Right renal pelvis (tissue), 4 donors: ENCODE data around the gene RAB6B. TPM values are rescaled to one million over a fixed set of nuclear protein-coding genes. Genes with fewer than 3 reads are reported as not detected.

Experiments
- DNase-seq, 4 donors: peaks; one replicate each; pipeline ENCODE4 v3.0.0-alpha.2; 2013; ENCODE audit warnings: low read depth in 4 of 4, low spot score in 3 of 4, missing footprints in 1 of 4
- polyA plus RNA-seq, 4 donors: library from polyadenylated mRNA; unstranded; fragments of 120-200 nt; gene quantifications; one replicate each; pipeline ENCODE4 v1.2.1, GENCODE V29; 2013; ENCODE audit not compliant: insufficient read length in 4 of 4

RAB6B gene
- 10 to 100 TPM; 14.5 to 19.4 (median 17.6) TPM for polyA plus RNA-seq

DNA sequence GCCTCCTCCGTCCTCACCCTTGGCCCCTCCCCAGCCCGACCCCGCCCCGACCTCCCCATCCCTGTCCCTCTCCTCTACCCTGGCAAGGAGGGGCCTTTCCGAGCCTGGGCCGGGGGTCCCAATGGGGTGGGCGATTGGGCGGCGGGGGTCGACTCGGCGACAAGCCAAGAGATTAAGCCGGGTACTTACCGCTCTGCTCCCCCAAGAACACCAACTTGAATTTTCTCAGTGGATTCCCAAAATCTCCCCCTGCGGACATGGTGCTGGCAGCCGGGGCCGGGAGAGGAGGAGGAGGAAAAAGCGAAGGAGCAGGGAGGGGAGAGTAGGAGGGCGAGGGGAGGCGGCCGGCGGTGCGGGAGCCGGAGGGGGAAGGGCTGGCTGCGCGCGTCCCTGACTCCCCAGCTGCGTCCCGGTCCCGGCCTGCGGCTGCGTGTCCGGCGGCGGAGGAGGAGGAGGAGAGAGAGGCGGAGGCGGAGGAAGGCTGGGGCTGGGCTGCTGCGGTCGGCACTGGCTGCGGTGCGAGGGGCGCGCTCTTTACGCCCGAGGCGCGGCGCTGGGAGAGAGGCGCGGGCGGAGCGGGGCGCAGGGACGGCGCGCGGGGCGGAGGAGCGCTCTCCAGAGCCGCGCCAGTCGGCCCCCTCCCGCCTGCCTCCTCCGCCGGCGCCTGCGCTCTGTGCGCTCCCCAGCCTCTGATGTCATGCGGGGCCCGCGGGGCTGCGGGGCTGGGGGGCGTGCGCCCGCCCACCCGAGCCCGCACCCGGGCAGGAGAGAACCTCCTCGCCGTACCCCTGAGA is at the start of gene RAB6B:
Gene RAB6B (minus strand): TSS at position 675 of the 794 bp plus-strand sequence. CDS start 416 bp downstream, at position 259.
- DNase-seq = peak in 3 of 4 donors; percentile 28 to 43 (median 43)

DNA sequence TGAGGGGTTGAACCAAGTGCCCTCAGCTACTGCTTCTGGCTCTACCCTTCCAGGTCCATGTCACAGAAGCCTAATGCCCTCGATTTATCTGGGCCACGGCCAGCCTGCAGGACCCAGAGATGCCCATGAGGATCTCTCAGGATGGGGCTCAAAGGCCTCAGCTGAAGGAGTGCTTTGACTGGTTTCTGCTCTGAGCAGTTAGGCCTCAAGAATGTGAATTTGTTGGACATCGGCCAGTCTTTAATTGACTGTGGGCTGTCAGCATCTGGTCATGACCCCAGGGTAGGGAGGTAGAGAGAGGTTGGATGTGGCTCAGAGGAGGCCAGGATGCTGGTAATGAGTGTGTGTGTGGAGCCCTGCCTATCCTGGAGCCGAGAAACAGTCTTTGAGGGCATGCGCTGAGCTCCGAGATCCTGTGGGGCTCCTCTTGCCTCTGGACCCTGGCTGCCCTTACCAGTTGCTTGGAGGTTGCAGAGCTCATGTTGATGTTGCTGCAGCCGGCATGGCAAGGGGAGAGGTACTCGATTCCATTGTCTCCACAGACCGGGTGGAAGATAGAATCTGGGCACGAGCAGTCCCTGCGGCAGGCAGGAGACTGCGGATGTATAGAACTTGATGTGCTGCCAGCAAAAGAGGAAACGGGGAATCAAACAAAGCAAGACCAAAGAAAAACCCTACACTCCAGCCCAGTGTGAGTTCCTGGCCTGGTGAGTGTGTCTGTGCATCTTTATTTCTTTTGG is 49.1 kb upstream of the RAB6B start:
- DNase-seq = no peak

DNA sequence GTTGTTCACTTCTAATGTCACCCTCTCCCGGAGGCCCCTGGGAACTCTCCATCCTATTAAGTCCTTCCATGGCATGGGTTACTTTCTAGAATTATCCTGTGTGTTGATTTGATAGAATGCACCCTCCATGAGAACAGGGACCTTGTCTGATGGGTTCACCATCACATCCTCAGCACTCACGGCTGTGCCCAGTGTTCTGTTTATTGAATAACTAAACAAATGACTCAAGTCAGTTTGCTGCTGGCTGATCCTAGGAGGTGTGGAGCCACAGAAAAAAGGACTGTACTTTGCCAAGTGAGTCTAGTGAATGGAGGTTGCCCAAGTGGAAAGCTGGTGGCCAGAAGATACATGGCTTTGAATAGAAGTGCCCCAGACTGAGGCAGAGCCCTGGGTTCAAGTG is 48.5 kb upstream of the RAB6B start:
- no peak for DNase-seq

DNA sequence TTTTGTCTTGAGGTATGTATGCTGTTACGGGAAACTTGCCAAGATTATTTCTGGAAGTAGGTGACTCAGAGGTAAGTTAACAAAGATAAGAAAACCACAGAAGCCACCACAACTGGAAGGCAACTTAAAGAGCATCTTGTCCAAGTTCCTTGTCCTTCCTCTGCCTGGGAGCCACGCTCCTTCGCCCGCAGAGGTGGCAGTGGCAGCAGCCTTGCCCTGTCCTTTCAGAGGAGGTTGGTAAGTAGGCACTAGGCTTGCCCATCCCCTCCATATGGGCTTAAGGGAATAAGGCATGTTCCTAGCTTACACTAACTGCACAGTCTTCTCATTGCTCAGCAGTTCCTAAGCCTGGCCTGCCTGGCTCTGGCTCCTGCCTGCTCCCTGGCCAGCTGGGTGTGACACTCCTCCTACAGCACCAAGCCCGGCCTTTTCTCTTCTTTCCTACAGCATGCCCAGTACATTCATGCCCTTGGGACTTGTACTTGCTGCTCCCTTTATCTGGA is 48.0 kb upstream of the RAB6B start:
- DNase-seq = no peak

DNA sequence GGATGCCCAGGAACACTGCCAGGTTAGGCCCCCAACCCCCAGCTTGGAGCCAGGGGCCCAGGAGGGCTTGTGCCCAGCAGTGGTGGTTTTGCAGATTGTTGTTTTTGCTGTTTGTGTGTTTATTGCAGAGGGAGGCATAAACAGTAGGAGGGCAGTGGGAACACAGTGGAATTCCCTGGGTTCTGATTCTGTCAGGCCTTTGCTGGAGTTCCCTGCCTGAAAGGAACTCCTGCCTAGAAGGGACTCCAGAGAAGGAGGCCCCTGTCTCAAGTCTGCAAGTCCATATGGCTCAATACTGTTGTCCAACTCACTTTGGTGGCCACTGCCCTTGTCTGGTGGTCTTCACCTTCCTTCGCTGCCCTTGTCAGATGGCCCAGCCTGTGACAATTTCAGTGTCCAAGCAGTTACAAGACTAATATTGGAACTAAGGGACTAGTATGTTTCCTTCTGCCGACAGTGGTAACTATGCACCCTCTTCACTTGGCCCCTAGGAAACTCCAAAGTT is 47.4 kb upstream of the RAB6B start:
- DNase-seq = no peak

DNA sequence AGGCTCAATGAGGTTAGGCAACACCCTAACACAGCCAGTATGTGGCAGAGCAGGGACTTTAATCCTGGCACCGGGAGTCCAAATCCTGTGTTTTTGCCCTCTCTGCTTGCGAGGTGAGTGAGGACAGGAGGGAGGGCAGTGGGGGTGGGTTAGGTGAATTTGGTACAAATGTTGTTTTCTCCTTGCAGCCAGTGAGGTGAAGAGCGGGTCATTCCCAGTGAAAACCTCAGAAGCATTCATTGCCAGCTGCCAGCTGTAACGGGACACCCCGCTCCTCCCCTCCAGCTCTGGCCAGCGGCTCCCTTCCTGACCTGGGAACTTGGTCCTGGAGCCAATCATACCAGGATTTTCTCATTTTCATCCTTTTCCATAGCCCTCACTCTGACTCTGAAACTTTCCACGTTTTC is 45.7 kb upstream of the RAB6B start:
- no peak for DNase-seq

DNA sequence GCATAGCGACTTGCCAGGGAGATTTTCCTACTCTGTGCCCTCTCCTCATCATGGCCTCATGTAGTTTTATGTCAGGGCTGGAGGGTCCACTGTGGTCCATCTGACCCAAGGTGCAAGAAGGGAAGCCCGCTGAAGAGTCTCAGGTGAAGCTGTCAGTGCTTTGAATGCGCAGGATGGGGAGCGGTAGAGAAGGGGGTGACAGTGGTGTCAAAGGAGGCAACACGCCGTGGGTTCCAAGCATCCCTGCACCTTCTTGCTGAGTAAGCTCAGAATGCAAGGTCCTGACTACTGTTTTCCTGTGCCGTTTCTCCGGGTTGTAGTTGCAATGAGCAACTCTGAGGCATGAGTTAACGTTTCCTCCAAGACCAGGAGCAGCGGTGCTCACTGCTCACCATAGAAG is 44.9 kb upstream of the RAB6B start:
- DNase-seq = no peak

DNA sequence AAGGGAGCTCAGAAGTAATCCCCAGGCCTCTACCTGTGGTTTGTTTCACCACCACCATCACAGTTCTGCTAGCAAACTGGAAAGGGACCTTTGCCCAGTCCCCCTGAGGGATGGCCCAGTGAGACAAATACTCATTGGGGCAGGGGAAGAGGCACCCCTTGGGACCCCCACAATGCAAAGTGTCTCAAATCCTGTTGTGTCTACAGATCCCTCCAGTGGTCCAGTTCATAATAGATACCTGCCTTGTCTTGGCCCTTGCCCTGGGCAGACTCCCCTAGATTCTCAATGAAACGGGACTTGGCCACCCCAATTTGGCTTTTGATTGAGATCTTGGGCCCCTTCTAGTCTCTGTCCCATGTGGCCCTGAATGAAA is 43.8 kb upstream of the RAB6B start:
- DNase-seq = no peak

DNA sequence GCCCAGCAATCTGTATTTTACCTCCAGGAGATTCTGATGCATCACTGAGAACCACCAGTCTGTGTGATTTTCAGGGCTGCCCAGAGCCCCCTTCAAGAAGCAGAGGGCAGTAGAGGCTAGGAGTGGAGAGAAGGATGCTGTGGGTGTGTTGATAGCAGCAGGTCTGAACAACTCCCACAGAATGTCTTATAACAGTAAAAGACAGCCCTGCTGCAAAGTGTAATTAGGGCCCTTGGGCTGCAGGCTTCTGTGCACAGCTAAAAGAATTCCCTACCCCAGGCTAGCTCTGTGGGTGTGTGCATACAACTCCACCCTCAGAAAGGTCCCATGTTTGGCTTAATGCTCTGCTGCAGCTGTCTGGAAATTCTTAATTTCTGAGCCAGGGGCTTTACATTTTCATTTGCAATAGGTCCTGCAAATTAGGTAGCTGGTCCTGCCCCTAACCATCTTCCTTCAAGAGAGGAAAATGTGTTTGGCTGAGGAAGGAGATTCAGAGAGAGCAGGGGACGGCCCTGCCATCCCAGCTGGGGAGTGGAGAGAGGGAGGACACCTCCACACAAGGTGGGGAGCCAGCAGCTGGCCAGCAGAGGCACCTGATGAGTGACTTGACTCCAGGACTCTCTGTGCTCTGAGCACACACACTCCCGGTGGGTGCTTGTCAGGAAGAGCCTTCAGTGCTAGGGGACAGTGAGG is 43.2 kb upstream of the RAB6B start:
- no peak for DNase-seq

DNA sequence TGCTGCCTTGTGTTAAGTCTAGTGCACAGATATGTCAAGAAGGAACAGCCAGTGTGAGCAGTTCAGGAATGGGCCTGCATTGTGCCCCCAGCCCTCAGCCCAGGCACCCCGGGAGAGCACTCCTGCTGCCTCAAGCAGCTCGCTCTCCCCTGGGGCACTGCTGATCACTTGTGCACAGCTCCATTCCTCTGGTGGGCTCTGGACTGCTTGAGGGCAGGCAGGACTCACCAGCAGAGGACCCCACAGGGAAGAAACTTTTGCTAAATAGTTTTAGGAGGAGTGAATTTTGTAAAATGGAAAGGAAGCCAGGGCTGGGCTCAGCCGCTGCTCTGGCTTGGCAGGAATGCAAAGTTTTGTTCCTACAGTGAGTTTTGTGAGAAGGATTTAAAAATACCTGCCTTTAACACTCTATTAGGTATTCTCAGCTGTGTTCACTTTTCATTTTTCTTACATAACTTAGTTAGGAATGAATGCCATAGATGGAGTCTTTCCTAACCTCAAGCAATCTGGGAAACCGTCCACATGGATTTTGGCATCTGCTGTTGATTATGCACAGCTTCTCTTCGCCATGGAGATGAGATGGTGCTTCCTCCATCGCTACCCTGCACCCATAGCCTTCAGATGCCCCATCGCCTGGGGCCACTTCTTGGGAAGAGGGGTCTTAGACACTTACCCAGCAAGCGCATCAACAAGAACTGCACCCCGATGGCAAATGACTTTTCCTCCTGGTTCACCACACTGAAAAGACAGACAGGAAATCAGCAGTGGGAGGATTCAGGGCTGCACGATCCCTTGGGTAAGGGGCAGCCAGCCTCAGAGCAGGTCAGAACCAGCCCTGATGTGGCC is 42.3 kb upstream of the RAB6B start:
- DNase-seq = no peak

DNA sequence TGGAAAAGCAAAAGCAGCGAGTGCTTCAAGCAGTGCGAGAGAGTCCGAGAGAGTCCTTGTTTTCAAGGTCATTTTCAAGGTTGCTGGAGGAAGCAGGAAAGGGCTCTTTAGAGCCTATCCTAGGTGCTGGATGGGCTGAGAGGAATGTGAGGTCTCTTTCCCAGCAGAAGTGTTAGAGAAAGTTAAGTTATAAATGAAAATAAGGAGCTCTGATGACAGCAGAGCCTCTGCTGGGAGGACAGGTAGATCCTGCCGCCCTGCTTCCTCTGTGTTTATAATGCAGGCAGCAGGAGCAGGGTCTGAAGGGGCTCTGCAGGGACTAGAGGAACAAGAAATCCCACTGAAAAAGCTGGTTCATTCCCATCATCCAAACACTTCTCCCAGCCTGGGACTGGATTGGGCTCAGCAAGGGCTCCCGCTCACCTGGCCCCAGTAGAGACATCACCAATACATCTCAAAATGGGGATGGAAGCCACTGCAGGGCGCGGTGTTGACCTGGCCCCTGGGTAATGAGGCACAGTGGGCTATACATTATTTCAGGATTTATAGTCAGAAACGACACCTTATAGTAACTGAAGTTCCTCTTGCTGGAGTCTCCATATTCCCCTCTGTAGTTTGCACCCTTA is 41.5 kb upstream of the RAB6B start:
- DNase-seq = no peak

DNA sequence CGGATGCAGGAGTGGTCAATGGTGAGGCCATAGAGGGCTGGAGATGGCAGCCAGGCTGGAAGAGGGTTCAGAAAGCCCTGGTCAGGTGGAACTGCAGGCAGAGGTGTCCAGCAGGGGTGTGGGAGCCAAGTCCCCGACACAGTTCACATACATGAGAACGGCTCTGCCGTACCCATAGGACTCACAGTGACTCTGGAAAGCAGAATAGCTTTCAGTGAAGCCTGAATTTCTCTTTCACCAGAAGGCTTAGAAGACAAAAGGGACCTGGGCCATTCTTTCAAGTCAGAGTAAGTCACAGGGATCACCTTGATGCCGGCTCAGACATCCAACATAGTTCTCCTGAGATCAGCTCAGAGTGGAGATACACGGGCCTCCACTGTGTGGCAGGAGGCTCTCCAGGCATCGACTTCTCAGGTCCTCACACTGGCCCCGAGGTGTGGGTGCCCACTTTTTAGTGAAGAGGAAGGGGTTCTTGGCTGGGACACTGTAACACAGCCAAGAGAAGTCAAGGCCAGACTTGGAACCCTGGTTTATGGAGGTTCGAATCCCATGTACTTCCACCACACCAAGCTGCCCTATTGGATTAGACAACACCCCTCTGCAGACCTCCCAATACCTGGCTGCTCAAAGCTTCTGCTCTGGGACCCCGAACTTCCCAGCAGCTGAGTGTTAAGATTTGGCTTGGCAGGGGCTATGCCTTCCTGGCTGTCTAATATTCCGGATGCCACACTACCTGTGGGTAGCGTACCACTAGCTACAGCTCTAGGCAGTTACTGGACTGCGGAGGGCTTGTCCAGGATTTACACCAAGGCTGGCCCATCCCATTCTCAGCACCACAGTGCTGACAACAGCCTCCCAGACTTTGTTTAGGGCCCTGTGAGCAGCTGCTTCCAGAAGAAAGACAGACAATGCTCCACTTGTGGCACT is 40.4 kb upstream of the RAB6B start:
- no peak for DNase-seq

DNA sequence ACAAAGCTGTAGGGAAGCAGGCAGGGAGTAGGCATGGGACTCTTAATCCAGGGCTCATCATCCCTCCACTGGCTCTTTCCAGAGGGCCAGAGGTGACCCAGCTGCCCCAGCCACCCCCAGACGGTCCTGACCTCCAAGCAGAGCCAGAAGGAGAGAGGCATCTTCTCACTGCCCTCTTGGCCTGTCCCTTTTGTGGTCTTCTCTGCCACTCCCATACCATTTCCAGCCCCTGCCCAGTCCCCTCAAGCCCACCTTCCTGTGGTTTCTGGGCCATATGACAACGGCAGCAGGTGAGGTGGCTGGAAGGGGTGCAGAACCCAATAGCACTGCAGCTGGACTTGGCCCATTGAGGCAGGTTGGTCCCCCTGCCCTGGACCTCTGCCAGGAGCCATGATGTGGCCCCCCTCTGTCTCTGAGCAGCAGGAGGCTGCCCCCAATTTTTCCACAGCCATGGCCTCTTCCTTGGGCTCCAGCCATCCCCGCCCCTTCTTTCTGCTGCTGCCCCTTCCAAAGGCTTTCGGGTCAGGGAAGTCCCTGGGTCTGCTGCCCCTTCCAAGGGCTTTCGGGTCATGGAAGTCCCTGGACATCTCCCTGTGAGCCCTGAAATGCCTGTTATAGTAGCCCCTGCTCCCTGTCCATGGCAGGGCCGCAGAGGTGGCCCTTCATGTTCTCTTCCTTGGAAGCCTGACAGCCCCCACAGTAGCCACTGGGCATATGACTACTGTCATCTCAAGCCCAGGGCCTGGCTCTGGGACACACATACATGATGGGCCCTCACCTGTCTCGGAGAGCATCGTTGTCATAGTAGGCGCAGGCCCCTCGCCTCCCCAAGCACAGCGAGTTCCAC is 39.5 kb upstream of the RAB6B start:
- DNase-seq = no peak

DNA sequence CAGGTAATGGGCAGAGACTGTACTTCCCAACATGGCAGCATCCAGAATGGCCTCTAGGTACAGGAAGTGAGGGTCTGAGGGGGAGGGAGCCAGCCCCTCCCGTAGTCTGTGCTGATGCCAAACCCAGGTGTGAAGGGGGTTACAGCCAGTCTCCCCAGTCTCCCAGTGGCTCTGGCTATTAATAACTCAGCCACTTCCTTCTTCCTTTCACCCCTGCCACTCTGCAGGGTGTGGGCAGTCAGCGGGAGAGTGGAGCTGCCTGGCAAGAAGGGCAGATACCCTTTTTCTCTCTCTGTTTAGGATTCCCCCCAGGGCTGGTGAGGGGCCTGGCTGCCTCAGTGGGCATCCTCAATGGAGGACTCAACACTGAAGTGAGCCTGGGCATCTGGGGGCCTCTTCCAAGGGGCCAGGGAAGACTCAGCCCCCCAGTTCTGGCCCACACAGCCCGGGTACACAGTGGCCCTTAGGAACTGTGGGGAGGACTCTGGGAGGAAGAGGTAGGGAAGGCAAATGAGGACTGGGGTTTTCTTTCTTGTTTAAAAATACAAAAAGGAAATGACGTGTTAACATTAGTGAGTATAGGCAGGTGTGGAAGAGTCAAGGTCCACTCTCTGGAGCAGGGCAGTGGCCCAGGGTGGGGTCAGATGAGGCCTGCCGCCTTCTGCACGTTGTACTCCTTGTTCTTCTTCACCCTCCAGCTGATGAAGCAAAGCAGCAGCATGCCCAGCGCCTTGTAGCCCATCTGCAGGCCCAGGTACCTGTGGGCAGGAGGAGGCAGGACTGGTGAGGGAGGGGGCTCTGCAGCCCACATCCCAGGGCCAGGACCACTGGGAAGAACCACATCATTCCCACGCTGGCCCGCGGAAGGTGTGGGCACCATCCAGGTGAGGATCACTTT is 38.6 kb upstream of the RAB6B start:
- DNase-seq = no peak

DNA sequence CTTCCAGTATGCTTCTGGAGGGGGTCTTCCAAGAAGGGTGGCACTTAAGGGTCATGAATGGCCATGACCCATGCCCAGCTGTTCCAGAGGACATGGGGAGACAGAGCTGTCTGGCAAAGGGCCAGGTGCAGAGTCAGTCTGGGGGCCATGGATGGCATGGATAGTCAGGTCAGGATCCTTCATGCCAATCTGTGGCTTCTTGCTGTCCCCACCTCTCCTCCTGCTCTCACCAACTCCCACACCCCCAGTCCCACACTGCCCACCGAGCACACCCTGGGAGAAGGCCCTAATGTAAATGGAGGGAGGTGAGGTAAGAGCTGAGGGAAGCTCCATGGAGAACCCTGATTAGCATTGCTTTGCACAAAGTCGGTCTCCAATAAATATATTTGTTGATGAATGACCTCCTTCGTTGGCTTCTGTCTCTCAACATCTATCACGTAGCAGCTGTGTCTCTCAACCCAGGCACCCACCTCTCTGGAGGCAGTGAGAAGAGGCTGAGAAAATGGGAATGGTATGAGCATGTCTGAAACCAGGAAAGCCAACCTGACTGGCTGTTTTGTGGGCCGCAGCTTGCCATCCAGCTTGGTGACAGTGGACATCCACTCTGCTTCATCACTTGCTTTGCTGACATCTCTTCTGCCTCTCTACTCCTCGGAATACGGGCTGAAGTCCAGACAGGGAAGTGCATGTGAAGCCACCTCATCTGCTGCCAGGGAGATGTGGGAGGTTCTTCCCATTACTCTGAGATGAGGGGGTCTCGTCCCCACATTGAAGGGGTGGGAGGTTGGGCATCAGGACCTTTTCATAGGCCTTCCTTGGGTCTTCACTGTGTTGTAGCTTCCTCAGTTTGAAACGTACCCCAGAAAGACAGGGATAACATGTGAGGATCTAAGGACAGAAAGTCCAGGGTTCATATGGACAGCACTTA is 37.7 kb upstream of the RAB6B start:
- DNase-seq = no peak

DNA sequence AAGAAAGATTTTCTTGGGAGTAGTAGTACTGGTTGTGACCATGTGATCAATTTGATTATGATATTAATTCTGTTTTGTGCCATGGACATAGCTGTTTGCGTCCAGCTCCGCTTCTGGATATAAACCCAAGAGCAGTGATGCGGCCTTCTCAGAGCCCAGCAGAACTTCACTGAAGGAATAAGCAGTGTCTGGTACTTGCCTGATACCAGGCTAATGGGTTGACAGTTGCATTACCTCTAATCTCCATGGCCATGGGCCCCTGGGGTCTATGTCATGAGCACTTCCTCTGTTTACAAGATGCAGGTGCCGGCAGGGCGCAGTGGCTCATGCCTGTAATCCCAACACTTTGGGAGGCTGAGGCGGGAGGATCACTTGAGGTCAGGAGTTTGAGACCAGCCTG is 36.3 kb upstream of the RAB6B start:
- DNase-seq = no peak
